ENCODE results near the gene AIF1. TPM values are rescaled to one million over a fixed set of nuclear protein-coding genes. Genes with fewer than 3 reads are reported as not detected.

The AIF1 gene
- total RNA-seq, 3 donors from 2014 or later (not counting 1 experiment from before 2014, with no cell fraction given), result 8.7 to 47.0 (median 17.9) TPM

GRCh38 chr6:31610968-31611367, 4.1 kb upstream of the AIF1 start:
- Histone ChIP-seq H3K36me3 (ENCODE audit: control insufficient read depth, insufficient read depth, low read length) (no peaks in the 10 kb centered on the region), H3K4me1 (ENCODE audit: control insufficient read depth, insufficient read depth, low read length) (peaks cover 10% of the 10 kb centered on the region), H3K4me3 (ENCODE audit: low read length) (no peak overlapping the region), H3K27me3 (ENCODE audit: control insufficient read depth, insufficient read depth, low read length) (no peaks in the 10 kb centered on the region), H3K9me3 (ENCODE audit: control insufficient read depth, insufficient read depth, low read length) (no peaks in the 10 kb centered on the region), H3K27ac (ENCODE audit: low read length) (no peak overlapping the region)
- H3K36me3 Mint-ChIP-seq, result no peaks in the 10 kb centered on the region
- H3K4me3 Mint-ChIP-seq, result no peak overlapping the region
- H3K27ac Mint-ChIP-seq, result no peak overlapping the region
- no peak for ATAC-seq
- intact Hi-C loops (cut with micrococcal nuclease), result no loop called here
- WGBS (ENCODE audit: insufficient coverage), result 95% methylated on average over 4 of the region's 4 CpGs
- H3K27me3 Mint-ChIP-seq (ENCODE audit: low read depth in 2 of 2), result no peaks in the 10 kb centered on the region
- DNase-seq, result no peak
- H3K9me3 Mint-ChIP-seq, result no peaks in the 10 kb centered on the region
- H3K4me1 Mint-ChIP-seq, result no peaks in the 10 kb centered on the region
- TF ChIP-seq, protein P1, sequence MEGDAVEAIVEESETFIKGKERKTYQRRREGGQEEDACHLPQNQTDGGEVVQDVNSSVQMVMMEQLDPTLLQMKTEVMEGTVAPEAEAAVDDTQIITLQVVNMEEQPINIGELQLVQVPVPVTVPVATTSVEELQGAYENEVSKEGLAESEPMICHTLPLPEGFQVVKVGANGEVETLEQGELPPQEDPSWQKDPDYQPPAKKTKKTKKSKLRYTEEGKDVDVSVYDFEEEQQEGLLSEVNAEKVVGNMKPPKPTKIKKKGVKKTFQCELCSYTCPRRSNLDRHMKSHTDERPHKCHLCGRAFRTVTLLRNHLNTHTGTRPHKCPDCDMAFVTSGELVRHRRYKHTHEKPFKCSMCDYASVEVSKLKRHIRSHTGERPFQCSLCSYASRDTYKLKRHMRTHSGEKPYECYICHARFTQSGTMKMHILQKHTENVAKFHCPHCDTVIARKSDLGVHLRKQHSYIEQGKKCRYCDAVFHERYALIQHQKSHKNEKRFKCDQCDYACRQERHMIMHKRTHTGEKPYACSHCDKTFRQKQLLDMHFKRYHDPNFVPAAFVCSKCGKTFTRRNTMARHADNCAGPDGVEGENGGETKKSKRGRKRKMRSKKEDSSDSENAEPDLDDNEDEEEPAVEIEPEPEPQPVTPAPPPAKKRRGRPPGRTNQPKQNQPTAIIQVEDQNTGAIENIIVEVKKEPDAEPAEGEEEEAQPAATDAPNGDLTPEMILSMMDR (IDR thresholded peaks at IDR 0.05), result no peak

GRCh38 chr6:31614075-31614619, 887 bp upstream of the AIF1 start:
- Histone ChIP-seq H3K27me3 (ENCODE audit: control insufficient read depth, insufficient read depth, low read length) (no peaks in the 10 kb centered on the region), H3K4me1 (ENCODE audit: control insufficient read depth, insufficient read depth, low read length) (peaks cover 14% of the 10 kb centered on the region), H3K27ac (ENCODE audit: low read length) (no peak overlapping the region), H3K4me3 (ENCODE audit: low read length) (no peak overlapping the region), H3K9me3 (ENCODE audit: control insufficient read depth, insufficient read depth, low read length) (no peaks in the 10 kb centered on the region), H3K36me3 (ENCODE audit: control insufficient read depth, insufficient read depth, low read length) (no peaks in the 10 kb centered on the region)
- TF ChIP-seq, protein P1 (IDR thresholded peaks at IDR 0.05), result no peak
- Mint-ChIP-seq H3K36me3 (no peaks in the 10 kb centered on the region), H3K27me3 (ENCODE audit: low read depth in 2 of 2) (no peaks in the 10 kb centered on the region), H3K4me1 (no peaks in the 10 kb centered on the region), H3K4me3 (no peak overlapping the region), H3K27ac (no peak overlapping the region), H3K9me3 (no peaks in the 10 kb centered on the region)
- ATAC-seq, result no peak
- DNase-seq, result no peak
- intact Hi-C loops (cut with micrococcal nuclease), result no loop called here
- whole genome bisulfite sequencing (ENCODE audit: insufficient coverage), result 76% methylated on average over 5 of the region's 8 CpGs

DNA sequence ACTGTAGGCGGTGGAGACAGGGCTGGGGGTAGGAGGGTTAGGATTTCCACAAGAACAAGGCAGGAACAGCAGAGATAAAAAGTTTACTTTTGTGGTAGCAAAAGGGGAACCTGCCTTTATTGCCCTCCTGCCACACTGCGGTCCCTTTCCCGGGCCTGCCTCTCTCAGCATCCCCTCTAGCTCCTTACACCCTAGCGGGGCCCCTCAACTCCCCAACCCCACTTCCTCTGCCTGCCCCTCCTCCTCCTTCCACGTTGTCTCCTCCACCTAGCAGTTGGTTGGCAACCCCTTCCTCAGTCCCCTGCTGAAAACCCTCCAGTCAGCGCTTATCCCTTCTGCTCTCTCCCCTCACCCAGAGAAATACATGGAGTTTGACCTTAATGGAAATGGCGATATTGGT, 714 bp downstream of the AIF1 start:
- H3K4me3 Mint-ChIP-seq, result no peak overlapping the region
- no peaks in the 10 kb centered on the region for H3K36me3 Mint-ChIP-seq
- Histone ChIP-seq H3K27me3 (ENCODE audit: control insufficient read depth, insufficient read depth, low read length) (no peaks in the 10 kb centered on the region), H3K36me3 (ENCODE audit: control insufficient read depth, insufficient read depth, low read length) (no peaks in the 10 kb centered on the region), H3K27ac (ENCODE audit: low read length) (no peak overlapping the region), H3K9me3 (ENCODE audit: control insufficient read depth, insufficient read depth, low read length) (no peaks in the 10 kb centered on the region), H3K4me1 (ENCODE audit: control insufficient read depth, insufficient read depth, low read length) (peaks cover 17% of the 10 kb centered on the region), H3K4me3 (ENCODE audit: low read length) (no peak overlapping the region)
- no peak overlapping the region for H3K27ac Mint-ChIP-seq
- peak in 1 of 2 donors; percentile 53 for DNase-seq
- intact Hi-C loops (cut with micrococcal nuclease), result no loop called here
- no peaks in the 10 kb centered on the region for H3K27me3 Mint-ChIP-seq (ENCODE audit: low read depth in 2 of 2)
- peaks cover 0 to 6% of the 10 kb centered on the region in 2 donors for H3K4me1 Mint-ChIP-seq
- no peaks in the 10 kb centered on the region for H3K9me3 Mint-ChIP-seq
- 15% methylated on average over 6 of the region's 7 CpGs for WGBS (ENCODE audit: insufficient coverage)
- ATAC-seq, result no peak
- TF ChIP-seq, protein P1 (IDR thresholded peaks at IDR 0.05), result no peak

DNA sequence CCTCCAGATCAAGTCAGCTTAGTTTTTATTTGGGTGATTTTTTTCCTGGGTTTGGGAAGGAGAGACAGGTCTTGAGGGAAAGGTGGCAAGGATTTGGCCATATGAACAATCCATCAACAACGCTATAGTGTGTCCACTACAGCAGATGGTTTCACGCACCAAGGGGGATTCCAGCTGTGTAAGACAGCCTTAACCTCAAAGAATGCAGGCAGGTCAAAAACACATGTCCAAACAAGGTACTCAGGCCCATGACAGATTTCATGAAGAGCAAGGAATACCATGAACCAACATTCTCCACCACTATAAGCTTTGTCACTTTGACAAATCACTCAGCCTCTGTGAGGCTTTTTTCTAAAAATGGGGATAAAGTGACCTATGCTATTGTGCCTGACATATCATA, 2.0 kb downstream of the AIF1 start:
- Histone ChIP-seq H3K9me3 (ENCODE audit: control insufficient read depth, insufficient read depth, low read length) (no peaks in the 10 kb centered on the region), H3K27ac (ENCODE audit: low read length) (no peak overlapping the region), H3K27me3 (ENCODE audit: control insufficient read depth, insufficient read depth, low read length) (no peaks in the 10 kb centered on the region), H3K4me3 (ENCODE audit: low read length) (no peak overlapping the region), H3K36me3 (ENCODE audit: control insufficient read depth, insufficient read depth, low read length) (no peaks in the 10 kb centered on the region), H3K4me1 (ENCODE audit: control insufficient read depth, insufficient read depth, low read length) (peaks cover 28% of the 10 kb centered on the region)
- Mint-ChIP-seq H3K4me3 (no peak overlapping the region), H3K27me3 (ENCODE audit: low read depth in 2 of 2) (no peaks in the 10 kb centered on the region), H3K36me3 (no peaks in the 10 kb centered on the region), H3K27ac (no peak overlapping the region), H3K9me3 (no peaks in the 10 kb centered on the region), H3K4me1 (peaks cover 11 to 17% of the 10 kb centered on the region in 2 donors)
- DNase-seq, result no peak
- intact Hi-C loops (cut with micrococcal nuclease), result no loop called here
- TF ChIP-seq, protein P1 (IDR thresholded peaks at IDR 0.05), result no peak
- 90% methylated on average over 2 of the region's 2 CpGs for WGBS (ENCODE audit: insufficient coverage)
- no peak for ATAC-seq
